ENCODE measurements around the gene OTOP2.

DNA sequence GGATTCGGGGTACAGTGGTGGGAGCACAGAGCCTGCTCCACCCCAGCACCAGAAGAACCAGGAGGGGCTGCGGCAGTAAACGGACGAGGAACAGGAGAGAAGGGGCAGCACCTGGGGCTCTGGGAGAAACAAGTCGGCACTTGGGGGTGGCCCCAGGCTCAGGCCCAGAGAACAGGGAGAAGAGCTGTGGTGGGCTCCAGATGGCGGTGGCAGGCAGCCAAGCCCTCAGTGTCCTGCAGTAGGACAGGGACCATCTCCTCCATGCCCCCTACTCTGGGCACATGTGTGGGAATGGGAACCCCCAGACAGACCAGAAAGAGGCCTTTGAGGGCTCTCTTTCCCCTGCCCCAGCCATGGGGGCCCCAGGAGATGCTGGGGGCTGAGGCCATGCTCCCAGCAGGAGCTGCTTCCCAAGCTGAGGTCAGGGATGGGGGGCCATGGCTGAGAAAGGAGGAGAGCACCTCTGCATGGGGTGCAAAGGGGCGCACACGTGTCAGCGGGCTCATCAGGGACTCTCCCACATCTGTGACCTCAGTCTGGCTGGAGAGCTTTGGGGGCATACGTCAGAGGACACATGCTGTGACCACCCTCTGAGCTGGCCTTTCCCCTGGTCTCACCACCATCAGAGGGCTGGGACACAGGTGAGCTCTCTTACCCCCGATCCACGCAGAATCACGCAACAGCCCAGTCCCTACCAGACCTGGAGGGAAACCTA, 7.8 kb upstream of the OTOP2 start:
- TF ChIP-seq, protein P1, sequence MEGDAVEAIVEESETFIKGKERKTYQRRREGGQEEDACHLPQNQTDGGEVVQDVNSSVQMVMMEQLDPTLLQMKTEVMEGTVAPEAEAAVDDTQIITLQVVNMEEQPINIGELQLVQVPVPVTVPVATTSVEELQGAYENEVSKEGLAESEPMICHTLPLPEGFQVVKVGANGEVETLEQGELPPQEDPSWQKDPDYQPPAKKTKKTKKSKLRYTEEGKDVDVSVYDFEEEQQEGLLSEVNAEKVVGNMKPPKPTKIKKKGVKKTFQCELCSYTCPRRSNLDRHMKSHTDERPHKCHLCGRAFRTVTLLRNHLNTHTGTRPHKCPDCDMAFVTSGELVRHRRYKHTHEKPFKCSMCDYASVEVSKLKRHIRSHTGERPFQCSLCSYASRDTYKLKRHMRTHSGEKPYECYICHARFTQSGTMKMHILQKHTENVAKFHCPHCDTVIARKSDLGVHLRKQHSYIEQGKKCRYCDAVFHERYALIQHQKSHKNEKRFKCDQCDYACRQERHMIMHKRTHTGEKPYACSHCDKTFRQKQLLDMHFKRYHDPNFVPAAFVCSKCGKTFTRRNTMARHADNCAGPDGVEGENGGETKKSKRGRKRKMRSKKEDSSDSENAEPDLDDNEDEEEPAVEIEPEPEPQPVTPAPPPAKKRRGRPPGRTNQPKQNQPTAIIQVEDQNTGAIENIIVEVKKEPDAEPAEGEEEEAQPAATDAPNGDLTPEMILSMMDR (conservative IDR thresholded peaks at IDR 0.05; ENCODE audit: low read length), result no peak
- TF ChIP-seq EZH2phosphoT487 (IDR thresholded peaks at IDR 0.05; ENCODE audit: borderline replicate concordance), result no peak

Data from Loucy (cell line).